ENCODE results near the gene ALDH1L2. TPM values are rescaled to one million over a fixed set of nuclear protein-coding genes. Genes with fewer than 3 reads are reported as not detected.

The ALDH1L2 gene
- total RNA-seq, 4 donors from 2014 or later = 0.95 to 4.0 (median 1.7) TPM

DNA sequence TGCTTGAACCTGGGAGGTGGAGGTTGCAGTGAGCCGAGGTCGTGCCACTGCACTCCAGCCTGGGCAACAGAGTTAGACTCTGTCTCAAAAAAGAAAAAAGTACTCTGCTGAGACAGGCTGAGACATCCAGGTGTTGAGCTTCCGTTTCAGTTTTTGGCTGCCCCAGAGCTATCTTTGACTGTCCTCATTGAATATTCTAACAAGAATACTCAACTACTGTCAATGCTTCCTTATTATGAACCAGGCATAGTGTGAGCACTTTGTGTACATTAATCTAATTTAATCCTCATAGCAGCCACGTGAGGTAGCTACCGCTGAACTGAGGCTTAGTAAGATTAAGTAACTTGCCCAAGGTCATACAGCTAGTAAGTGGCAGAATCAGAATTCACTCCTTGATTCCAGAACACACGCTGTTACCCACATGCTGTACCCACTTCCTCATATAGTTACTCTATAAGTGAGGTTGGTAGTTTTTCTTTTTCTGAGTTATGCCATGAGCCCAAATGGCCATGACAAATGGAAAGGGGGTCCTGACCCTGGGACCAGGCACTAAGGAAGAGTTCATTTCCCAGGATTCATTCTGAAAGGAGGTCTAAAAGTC is 11.3 kb downstream of the ALDH1L2 start:
- H3K27ac ChIP-seq = no peak overlapping the region
- intact Hi-C loops (cut with DNase I; ENCODE audit: low total_unique reads) (no loop called here), in situ Hi-C loops (cut with MboI; ENCODE audit: low sequenced_read_pairs in 4 of 4) (loop anchor here in 3 of 4 donors (25.0 kb wide), 2 partner anchors 686 to 861 kb away; partner anchors contain the start of gene TXNRD1 (in 3 of the 3))
- TF ChIP-seq POLR2A (IDR thresholded peaks at IDR 0.05) = no peak
- TF ChIP-seq, protein P1, sequence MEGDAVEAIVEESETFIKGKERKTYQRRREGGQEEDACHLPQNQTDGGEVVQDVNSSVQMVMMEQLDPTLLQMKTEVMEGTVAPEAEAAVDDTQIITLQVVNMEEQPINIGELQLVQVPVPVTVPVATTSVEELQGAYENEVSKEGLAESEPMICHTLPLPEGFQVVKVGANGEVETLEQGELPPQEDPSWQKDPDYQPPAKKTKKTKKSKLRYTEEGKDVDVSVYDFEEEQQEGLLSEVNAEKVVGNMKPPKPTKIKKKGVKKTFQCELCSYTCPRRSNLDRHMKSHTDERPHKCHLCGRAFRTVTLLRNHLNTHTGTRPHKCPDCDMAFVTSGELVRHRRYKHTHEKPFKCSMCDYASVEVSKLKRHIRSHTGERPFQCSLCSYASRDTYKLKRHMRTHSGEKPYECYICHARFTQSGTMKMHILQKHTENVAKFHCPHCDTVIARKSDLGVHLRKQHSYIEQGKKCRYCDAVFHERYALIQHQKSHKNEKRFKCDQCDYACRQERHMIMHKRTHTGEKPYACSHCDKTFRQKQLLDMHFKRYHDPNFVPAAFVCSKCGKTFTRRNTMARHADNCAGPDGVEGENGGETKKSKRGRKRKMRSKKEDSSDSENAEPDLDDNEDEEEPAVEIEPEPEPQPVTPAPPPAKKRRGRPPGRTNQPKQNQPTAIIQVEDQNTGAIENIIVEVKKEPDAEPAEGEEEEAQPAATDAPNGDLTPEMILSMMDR (IDR thresholded peaks at IDR 0.05 in 4 of 5, conservative IDR thresholded peaks at IDR 0.05 in 1 of 5) = no peak
- H3K4me1 ChIP-seq = no peaks in the 10 kb centered on the region
- ATAC-seq (no peak), DNase-seq (no peak)
- H3K9me3 ChIP-seq = no peaks in the 10 kb centered on the region
- no peaks in the 10 kb centered on the region for H3K36me3 ChIP-seq
- H3K4me3 ChIP-seq = no peak overlapping the region
- no peaks in the 10 kb centered on the region for H3K27me3 ChIP-seq

DNA sequence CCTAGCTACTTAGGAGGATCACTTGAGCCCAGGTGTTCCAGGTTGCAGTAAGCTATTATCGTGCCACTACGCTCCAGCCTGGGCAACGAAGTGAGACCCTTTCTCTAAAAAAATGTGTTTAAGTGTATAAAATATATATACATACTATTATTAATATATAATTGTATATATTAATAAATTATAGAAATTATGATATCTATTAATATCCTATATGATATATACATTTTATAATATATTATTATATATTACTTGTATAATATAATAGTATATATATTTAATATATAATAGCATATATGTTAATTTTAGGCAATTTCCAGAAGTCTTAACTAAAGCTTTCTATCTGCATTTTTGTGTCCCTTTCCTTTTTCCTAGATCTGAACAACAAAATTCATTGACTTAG is 12.3 kb downstream of the ALDH1L2 start:
- ATAC-seq (no peak), DNase-seq (no peak)
- TF ChIP-seq, protein P1 (IDR thresholded peaks at IDR 0.05 in 4 of 5, conservative IDR thresholded peaks at IDR 0.05 in 1 of 5) = no peak
- no peak for TF ChIP-seq POLR2A (IDR thresholded peaks at IDR 0.05)
- Histone ChIP-seq H3K27ac (no peak overlapping the region), H3K9me3 (no peaks in the 10 kb centered on the region), H3K4me1 (no peaks in the 10 kb centered on the region), H3K4me3 (no peak overlapping the region), H3K27me3 (no peaks in the 10 kb centered on the region), H3K36me3 (no peaks in the 10 kb centered on the region)
- intact Hi-C loops (cut with DNase I; ENCODE audit: low total_unique reads) (no loop called here), in situ Hi-C loops (cut with MboI; ENCODE audit: low sequenced_read_pairs in 4 of 4) (loop anchor here in 3 of 4 donors (25.0 kb wide), 2 partner anchors 685 to 860 kb away; partner anchors contain the start of gene TXNRD1 (in 3 of the 3))

DNA sequence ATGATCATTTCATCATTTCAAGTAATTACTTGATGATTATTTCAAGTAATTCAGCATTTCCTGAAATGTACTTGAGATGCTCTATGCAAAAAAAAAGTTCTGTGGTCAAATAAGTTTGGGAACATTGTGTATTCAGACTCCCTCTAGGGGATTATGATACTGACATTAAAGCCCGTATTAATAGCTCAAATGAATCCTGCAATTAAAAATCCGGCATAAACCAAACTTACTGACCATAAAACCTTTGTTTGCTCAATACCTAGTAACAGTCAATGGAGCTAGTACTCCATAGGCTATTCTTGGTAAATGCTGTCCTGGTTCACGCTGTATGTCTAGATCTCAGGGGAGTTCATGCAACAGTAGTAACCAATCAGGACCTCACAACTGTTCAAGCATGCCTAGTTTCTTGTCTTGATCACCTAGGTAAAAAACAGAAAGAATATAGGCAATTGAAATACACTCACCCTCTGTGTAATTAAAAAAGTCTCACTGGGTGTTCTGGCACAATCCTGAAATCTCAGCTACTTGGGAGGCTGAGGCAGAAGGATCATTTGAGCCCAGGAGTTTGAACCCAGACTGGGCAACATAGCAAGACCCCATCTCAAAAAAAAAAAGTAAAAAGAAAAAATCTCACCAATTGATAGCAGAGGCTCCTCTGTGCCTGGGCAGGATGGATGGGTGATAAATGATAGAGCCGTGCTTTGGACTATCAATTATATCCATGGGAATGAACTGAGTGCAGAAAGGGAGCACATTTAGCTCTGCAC is 14.1 kb downstream of the ALDH1L2 start:
- Histone ChIP-seq H3K27me3 (no peaks in the 10 kb centered on the region), H3K9me3 (no peaks in the 10 kb centered on the region), H3K4me3 (no peak overlapping the region), H3K36me3 (no peaks in the 10 kb centered on the region), H3K4me1 (no peaks in the 10 kb centered on the region), H3K27ac (peak overlapping the region in 2 of 4 donors; percentile 28 to 46)
- DNase-seq = no peak
- intact Hi-C loops (cut with DNase I; ENCODE audit: low total_unique reads) (no loop called here), in situ Hi-C loops (cut with MboI; ENCODE audit: low sequenced_read_pairs in 4 of 4) (loop anchor here in 3 of 4 donors (25.0 kb wide), 2 partner anchors 683 to 858 kb away; partner anchors contain the start of gene TXNRD1 (in 3 of the 3))
- TF ChIP-seq, protein P1 (IDR thresholded peaks at IDR 0.05 in 4 of 5, conservative IDR thresholded peaks at IDR 0.05 in 1 of 5) = no peak
- TF ChIP-seq POLR2A (IDR thresholded peaks at IDR 0.05) = no peak
- peak in 1 of 2 donors; percentile 19 for ATAC-seq

DNA sequence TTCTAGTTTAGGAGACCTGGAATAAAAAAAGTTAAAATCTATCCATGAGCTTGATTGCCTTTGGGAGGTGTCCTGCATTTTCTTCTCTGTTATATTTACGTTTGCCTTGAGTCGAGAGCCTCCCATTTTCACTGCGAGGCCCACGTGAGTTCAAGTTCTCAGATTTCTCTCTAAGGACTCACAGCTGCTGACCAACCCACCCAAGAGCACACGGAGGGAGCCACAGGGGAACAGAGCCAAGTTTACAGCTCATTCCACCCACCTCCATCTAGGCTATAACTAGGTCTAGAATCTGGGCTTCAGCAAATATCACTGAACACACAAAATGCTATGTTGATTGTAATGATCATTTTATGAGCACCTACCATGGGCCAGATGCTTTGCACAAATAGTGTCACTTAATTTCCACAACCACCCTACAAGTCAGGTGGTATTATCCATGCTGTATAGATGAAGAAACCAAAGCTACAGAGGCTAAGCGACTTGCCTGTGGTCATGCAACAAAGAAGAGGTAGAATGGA is 16.7 kb downstream of the ALDH1L2 start:
- Histone ChIP-seq H3K27me3 (no peaks in the 10 kb centered on the region), H3K9me3 (no peaks in the 10 kb centered on the region), H3K4me1 (no peaks in the 10 kb centered on the region), H3K4me3 (no peak overlapping the region), H3K36me3 (no peaks in the 10 kb centered on the region), H3K27ac (no peak overlapping the region)
- DNase-seq = no peak
- no peak for TF ChIP-seq POLR2A (IDR thresholded peaks at IDR 0.05)
- TF ChIP-seq, protein P1 (IDR thresholded peaks at IDR 0.05 in 4 of 5, conservative IDR thresholded peaks at IDR 0.05 in 1 of 5) = no peak
- in situ Hi-C loops (cut with MboI; ENCODE audit: low sequenced_read_pairs in 4 of 4) = loop anchor here in 3 of 4 donors (25.0 kb wide), 2 partner anchors 680 to 855 kb away; partner anchors contain the start of gene TXNRD1 (in 3 of the 3)
- ATAC-seq = no peak
- intact Hi-C loops (cut with DNase I; ENCODE audit: low total_unique reads) = no loop called here

All from gastrocnemius medialis (tissue), 4 donors.